Bladder microvascular endothelial cell (primary cell): ENCODE results near the gene FBXO41. TPM values are rescaled to one million over a fixed set of nuclear protein-coding genes. Genes with fewer than 3 reads are reported as not detected.

Source experiments
- total RNA-seq: library from RNA; depleted of rRNA; stranded (reverse); fragments of >200 nt; gene quantifications from 2 replicates; pipeline ENCODE4 v1.2.3, GENCODE V29; 2014

Gene FBXO41, protein sequence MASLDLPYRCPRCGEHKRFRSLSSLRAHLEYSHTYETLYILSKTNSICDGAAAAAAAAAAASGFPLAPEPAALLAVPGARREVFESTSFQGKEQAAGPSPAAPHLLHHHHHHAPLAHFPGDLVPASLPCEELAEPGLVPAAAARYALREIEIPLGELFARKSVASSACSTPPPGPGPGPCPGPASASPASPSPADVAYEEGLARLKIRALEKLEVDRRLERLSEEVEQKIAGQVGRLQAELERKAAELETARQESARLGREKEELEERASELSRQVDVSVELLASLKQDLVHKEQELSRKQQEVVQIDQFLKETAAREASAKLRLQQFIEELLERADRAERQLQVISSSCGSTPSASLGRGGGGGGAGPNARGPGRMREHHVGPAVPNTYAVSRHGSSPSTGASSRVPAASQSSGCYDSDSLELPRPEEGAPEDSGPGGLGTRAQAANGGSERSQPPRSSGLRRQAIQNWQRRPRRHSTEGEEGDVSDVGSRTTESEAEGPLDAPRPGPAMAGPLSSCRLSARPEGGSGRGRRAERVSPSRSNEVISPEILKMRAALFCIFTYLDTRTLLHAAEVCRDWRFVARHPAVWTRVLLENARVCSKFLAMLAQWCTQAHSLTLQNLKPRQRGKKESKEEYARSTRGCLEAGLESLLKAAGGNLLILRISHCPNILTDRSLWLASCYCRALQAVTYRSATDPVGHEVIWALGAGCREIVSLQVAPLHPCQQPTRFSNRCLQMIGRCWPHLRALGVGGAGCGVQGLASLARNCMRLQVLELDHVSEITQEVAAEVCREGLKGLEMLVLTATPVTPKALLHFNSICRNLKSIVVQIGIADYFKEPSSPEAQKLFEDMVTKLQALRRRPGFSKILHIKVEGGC
- total RNA-seq, result 0.16 and 0.19 TPM in 2 replicates

GRCh38 chr2:73284296-73285158 is at the start of gene FBXO41:
TSS of gene FBXO41 (minus strand) at chr2:73284478. CDS start at chr2:73269630, 14,848 bp downstream.

DNA sequence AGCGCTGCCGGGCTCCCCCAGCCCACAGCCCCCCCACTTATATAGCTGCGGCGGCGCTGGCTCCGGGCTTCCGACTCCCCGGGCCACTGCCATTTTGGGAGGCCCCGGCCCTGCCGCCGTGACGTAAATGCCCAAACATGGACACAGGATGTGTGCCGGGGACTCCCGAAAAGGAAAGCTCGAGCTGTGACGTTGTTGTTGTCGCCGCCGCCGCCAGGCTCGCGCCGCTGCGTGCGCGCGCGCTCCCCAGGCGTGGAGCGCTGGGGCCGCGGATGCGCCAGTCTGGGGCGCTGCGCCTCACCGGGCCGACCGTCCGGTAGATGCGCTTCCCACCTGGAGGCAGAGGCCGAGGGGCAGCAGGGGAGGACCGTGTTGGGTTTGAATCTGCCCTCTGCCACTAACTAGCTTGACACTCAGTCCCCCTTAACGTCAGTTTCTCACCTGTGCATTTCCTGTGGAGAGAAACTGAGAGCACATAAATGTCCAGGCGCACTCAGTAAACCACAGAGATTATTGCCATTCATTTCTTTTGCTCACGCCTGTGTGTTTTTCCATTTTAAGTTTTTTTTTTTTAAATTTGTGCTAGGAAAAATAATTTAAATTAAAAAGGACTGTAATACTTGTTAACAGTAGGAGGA is 9.4 kb upstream of the FBXO41 start, which contains the start of gene EGR4:
Gene EGR4 (minus strand): TSS at position 15 of the 638 bp plus-strand sequence. CDS start 231 bp downstream, outside the sequence.

GRCh38 chr2:73233932-73234832 is 50.1 kb downstream of the FBXO41 start, which contains the start of gene CCT7:
TSS of gene CCT7 (plus strand) at chr2:73234308. CDS start at chr2:73234379, 71 bp downstream.

GRCh38 chr2:73233154-73233931 is 50.9 kb downstream of the FBXO41 start, which contains the start of gene PRADC1:
TSS of gene PRADC1 (minus strand) at chr2:73233239. CDS start at chr2:73233160, 79 bp downstream.

GRCh38 chr2:73214120-73215035 is 69.9 kb downstream of the FBXO41 start, which contains the start of gene SMYD5:
TSS of gene SMYD5 (plus strand) at chr2:73214245. CDS start at chr2:73214267, 22 bp downstream.

Other genes with a start within 250 kb of the FBXO41 start
- gene SFXN5, start 212.8 kb downstream of the FBXO41 start, total RNA-seq, result 10.7 and 14.6 TPM in 2 replicates
- gene RAB11FIP5, start 171.5 kb downstream of the FBXO41 start, total RNA-seq, result 31.2 and 46.3 TPM in 2 replicates
- not detected in 2 replicates for gene NOTO, start 81.9 kb downstream of the FBXO41 start, total RNA-seq
- 11.0 and 17.9 TPM in 2 replicates for gene SMYD5, start 70.2 kb downstream of the FBXO41 start, total RNA-seq
- gene PRADC1, start 51.2 kb downstream of the FBXO41 start, total RNA-seq, result 18.9 and 26.7 TPM in 2 replicates
- gene CCT7, start 50.2 kb downstream of the FBXO41 start, total RNA-seq, result 323 and 385 TPM in 2 replicates
- not detected in 2 replicates for gene EGR4, start 9.1 kb upstream of the FBXO41 start, total RNA-seq
- 5.5 and 11.3 TPM in 2 replicates for gene ALMS1, start 101.4 kb upstream of the FBXO41 start, total RNA-seq